Neuronal stem cell (in vitro differentiated cells): Measurements from ENCODE around the gene UNC13C.

Experiments
- DNase-seq: peaks from one replicate; pipeline ENCODE4 v3.0.0-alpha.2; 2013; ENCODE audit warnings: low spot score
- H2AFZ ChIP-seq: one replicate; pipeline ENCODE4 v1.6.1; 2013; ENCODE audit warnings: mild to moderate bottlenecking, low read length, inconsistent platforms
- H2AK5ac ChIP-seq: 2 replicates; pipeline ENCODE4 v1.6.1; 2013; ENCODE audit warnings: low read depth, mild to moderate bottlenecking, inconsistent platforms, low read length, moderate library complexity, mixed read lengths
- H2BK120ac ChIP-seq: 2 replicates; pipeline ENCODE4 v1.6.1; 2013; ENCODE audit warnings: low read depth, mild to moderate bottlenecking, inconsistent platforms, low read length, moderate library complexity, mixed read lengths
- H2BK12ac ChIP-seq: one replicate; pipeline ENCODE4 v1.6.1; 2013; ENCODE audit warnings: low read length, inconsistent platforms
- H2BK15ac ChIP-seq: 2 replicates; pipeline ENCODE4 v1.6.1; 2013; ENCODE audit warnings: mild to moderate bottlenecking, low read length, inconsistent platforms, mixed read lengths
- H2BK5ac ChIP-seq: one replicate; pipeline ENCODE4 v1.6.1; 2013; ENCODE audit warnings: inconsistent platforms, mild to moderate bottlenecking, low read length, moderate library complexity
- H3K14ac ChIP-seq: one replicate; pipeline ENCODE4 v1.6.1; 2013; ENCODE audit warnings: low read length, inconsistent platforms
- H3K18ac ChIP-seq: 2 replicates; pipeline ENCODE4 v1.6.1; 2013; ENCODE audit warnings: low read length, inconsistent platforms
- H3K23ac ChIP-seq: 2 replicates; pipeline ENCODE4 v1.6.1; 2013; ENCODE audit warnings: low read depth, mild to moderate bottlenecking, mixed read lengths, low read length, inconsistent platforms; ENCODE audit not compliant: poor library complexity
- H3K27ac ChIP-seq: replicated peaks from 3 replicates; pipeline ENCODE4 v1.5.1; 2013; ENCODE audit warnings: low read length, inconsistent platforms
- H3K27me3 ChIP-seq, 3 experiments: 2 replicates each; pipeline ENCODE4 v1.6.1; 2013; ENCODE audit warnings: low read length in 3 of 3, mild to moderate bottlenecking in 2 of 3, inconsistent platforms in 1 of 3, low read depth in 1 of 3, mixed read lengths in 1 of 3, moderate library complexity in 1 of 3; ENCODE audit not compliant: control insufficient read depth in 3 of 3, insufficient read depth in 3 of 3
- H3K36me3 ChIP-seq, 2 donors: replicated peaks in 1 of 2; 2 replicates each; pipeline ENCODE4 v1.6.1; 2013; ENCODE audit warnings: low read length in 2 of 2; ENCODE audit not compliant: control insufficient read depth in 2 of 2, insufficient read depth in 2 of 2
- H3K4ac ChIP-seq: 2 replicates; pipeline ENCODE4 v1.6.1; 2013; ENCODE audit warnings: inconsistent platforms, mild to moderate bottlenecking, low read length, moderate library complexity
- H3K4me1 ChIP-seq, 2 donors: 1 replicate in 1 of 2; 2 replicates in 1 of 2; pipeline ENCODE4 v1.6.1; 2013; ENCODE audit warnings: low read length in 2 of 2, low read depth in 1 of 2; ENCODE audit not compliant: control insufficient read depth in 2 of 2, insufficient read depth in 1 of 2
- H3K4me2 ChIP-seq: one replicate; pipeline ENCODE4 v1.6.1; 2013; ENCODE audit warnings: mild to moderate bottlenecking, low read length, inconsistent platforms; ENCODE audit not compliant: insufficient read depth, poor library complexity, severe bottlenecking
- H3K4me3 ChIP-seq, 2 donors: 2 replicates each; pipeline ENCODE4 v1.5.1; 2013; ENCODE audit warnings: low read length in 2 of 2, mild to moderate bottlenecking in 2 of 2, inconsistent platforms in 1 of 2, moderate library complexity in 1 of 2
- H3K79me1 ChIP-seq: one replicate; pipeline ENCODE4 v1.6.1; 2013; ENCODE audit warnings: low read depth, mild to moderate bottlenecking, inconsistent platforms, low read length, moderate library complexity
- H3K9ac ChIP-seq: one replicate; pipeline ENCODE4 v1.6.1; 2013; ENCODE audit warnings: mild to moderate bottlenecking, low read depth, low read length, inconsistent platforms; ENCODE audit not compliant: poor library complexity
- H3K9me3 ChIP-seq, 2 donors: replicated peaks in 1 of 2; 2 replicates each; pipeline versions ENCODE3 to v1.6.1; 2013; ENCODE audit warnings: low read length in 2 of 2, mild to moderate bottlenecking in 2 of 2, inconsistent platforms in 1 of 2, low read depth in 1 of 2, mixed read lengths in 1 of 2, moderate library complexity in 1 of 2; ENCODE audit not compliant: control insufficient read depth in 2 of 2, insufficient read depth in 1 of 2
- H4K8ac ChIP-seq: one replicate; pipeline ENCODE4 v1.6.1; 2013; ENCODE audit warnings: low read depth, mild to moderate bottlenecking, inconsistent platforms, low read length, moderate library complexity
- H4K91ac ChIP-seq: one replicate; pipeline ENCODE4 v1.6.1; 2013; ENCODE audit warnings: low read length, low read depth, mild to moderate bottlenecking, inconsistent platforms; ENCODE audit not compliant: poor library complexity
- WGBS, 2 donors: extraction: QIAGEN DNeasy Blood & Tissue Kit; methylation state at CpG; one replicate each; pipeline ENCODE4 v1.1.7; 2013; ENCODE audit warnings: missing lambda C conversion rate in 2 of 2, mixed read lengths in 1 of 2; ENCODE audit not compliant: insufficient read length in 2 of 2, insufficient replicate concordance in 1 of 2; ENCODE audit errors: extremely low coverage in 2 of 2; 5-methylcytosine and 5-hydroxymethylcytosine counted together

Gene UNC13C

DNA sequence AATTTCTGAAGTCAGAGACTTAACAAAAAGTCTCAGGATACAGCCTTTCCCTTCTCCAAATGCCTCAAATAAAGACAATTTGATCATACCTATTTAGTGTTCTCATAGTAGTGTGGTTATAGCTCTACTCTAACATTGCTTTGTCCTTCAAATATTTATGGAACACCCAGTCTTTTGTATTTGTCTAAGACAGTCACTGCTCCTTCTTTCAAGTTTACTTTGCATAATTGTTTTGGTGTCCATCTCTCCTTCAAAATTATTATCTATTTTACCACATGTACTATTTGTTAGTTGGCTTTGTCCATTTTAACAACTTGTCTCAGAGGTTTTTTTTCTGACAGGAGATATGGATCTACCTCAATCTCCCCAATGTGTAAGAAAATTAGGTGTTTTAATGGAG, 118.8 kb downstream of the UNC13C start:
- Histone ChIP-seq H2BK12ac (no peak overlapping the region), H3K79me1 (no peaks in the 10 kb centered on the region), H3K36me3 (no peaks in the 10 kb centered on the region), H4K8ac (no peak overlapping the region), H2AFZ (no peak overlapping the region), H3K4me2 (no peak overlapping the region), H3K23ac (no peak overlapping the region), H4K91ac (no peak overlapping the region), H3K27ac (no peak overlapping the region), H2BK15ac (no peak overlapping the region), H2BK5ac (no peak overlapping the region), H2BK120ac (no peak overlapping the region), H3K14ac (no peak overlapping the region), H3K9me3 (no peaks in the 10 kb centered on the region), H3K4me3 (no peak overlapping the region), H3K4ac (no peak overlapping the region), H2AK5ac (no peak overlapping the region), H3K27me3 (no peaks in the 10 kb centered on the region), H3K18ac (no peak overlapping the region), H3K9ac (no peak overlapping the region), H3K4me1 (no peaks in the 10 kb centered on the region)
- DNase-seq, result no peak

DNA sequence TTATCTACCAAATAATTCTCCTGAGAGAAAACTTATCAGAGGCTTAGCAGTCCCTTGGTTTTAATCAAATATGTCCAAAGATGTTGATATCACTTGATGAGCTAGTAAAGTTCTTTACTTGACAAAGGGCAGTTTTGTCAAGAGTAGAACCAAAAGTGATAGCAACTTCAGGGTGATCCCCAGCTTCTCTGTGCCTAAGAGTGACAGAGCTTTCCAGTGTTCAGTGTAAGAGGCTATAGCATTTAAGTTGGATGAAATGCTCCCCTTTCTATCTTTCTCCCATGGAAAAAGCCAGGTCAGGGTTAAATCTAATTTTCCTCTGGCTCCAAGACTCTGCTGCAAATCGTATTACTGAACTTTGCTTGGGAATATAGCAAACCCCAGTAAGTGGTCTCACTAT, 120.8 kb downstream of the UNC13C start:
- no CpG with 5 or more reads among the region's 1 CpG for WGBS, 2 donors
- no peak overlapping the region for H3K4me2 ChIP-seq
- H3K4me3 ChIP-seq, result no peak overlapping the region
- no peak overlapping the region for H3K23ac ChIP-seq
- no peaks in the 10 kb centered on the region for H3K36me3 ChIP-seq
- no peaks in the 10 kb centered on the region for H3K79me1 ChIP-seq
- H2BK15ac ChIP-seq, result no peak overlapping the region
- no peak overlapping the region for H2BK12ac ChIP-seq
- no peak overlapping the region for H3K27ac ChIP-seq
- no peak for DNase-seq
- H3K9me3 ChIP-seq, result no peaks in the 10 kb centered on the region
- no peak overlapping the region for H2AK5ac ChIP-seq
- no peak overlapping the region for H2AFZ ChIP-seq
- no peak overlapping the region for H3K18ac ChIP-seq
- H3K27me3 ChIP-seq, result no peaks in the 10 kb centered on the region
- H3K14ac ChIP-seq, result no peak overlapping the region
- H3K4me1 ChIP-seq, result no peaks in the 10 kb centered on the region
- H3K9ac ChIP-seq, result no peak overlapping the region
- H4K8ac ChIP-seq, result no peak overlapping the region
- H4K91ac ChIP-seq, result no peak overlapping the region
- H3K4ac ChIP-seq, result no peak overlapping the region
- H2BK120ac ChIP-seq, result no peak overlapping the region
- no peak overlapping the region for H2BK5ac ChIP-seq

GRCh38 chr15:54101664-54102270, 123.5 kb downstream of the UNC13C start:
- Histone ChIP-seq H2BK120ac (no peak overlapping the region), H3K4me2 (no peak overlapping the region), H2BK12ac (no peak overlapping the region), H3K9me3 (no peaks in the 10 kb centered on the region), H2BK5ac (no peak overlapping the region), H3K14ac (no peak overlapping the region), H3K4ac (no peak overlapping the region), H3K9ac (no peak overlapping the region), H3K36me3 (no peaks in the 10 kb centered on the region), H2AK5ac (no peak overlapping the region), H2BK15ac (no peak overlapping the region), H2AFZ (no peak overlapping the region), H3K4me1 (no peaks in the 10 kb centered on the region), H3K27ac (no peak overlapping the region), H3K18ac (no peak overlapping the region), H4K8ac (no peak overlapping the region), H4K91ac (no peak overlapping the region), H3K27me3 (no peaks in the 10 kb centered on the region), H3K4me3 (no peak overlapping the region), H3K79me1 (no peaks in the 10 kb centered on the region), H3K23ac (no peak overlapping the region)
- no CpG with 5 or more reads among the region's 10 CpGs for WGBS, 2 donors
- no peak for DNase-seq

DNA sequence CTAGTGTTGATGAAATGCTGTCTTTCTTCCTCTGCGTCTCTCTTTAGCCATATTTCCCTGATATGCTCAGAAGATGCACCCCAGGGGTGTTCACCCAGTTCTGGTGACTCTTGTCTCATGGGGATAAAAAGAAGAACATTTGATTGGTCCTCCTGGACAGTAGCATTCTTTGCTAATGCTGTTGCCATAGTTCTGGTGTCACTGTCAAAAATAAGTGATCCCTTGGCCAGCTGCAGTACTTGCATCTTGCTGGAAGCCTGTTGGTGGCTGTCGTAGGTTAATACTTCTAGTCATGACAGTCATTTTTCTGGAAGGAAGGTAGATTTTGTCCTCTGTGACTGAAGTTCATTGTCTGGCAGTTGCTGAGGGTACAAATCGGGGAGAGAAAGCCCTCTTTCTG, 124.5 kb downstream of the UNC13C start:
- no peak overlapping the region for H3K4ac ChIP-seq
- H3K14ac ChIP-seq, result no peak overlapping the region
- H2BK120ac ChIP-seq, result no peak overlapping the region
- no peak overlapping the region for H3K27ac ChIP-seq
- WGBS, 2 donors, result no CpG with 5 or more reads among the region's 3 CpGs
- H2AK5ac ChIP-seq, result no peak overlapping the region
- H3K9me3 ChIP-seq, result no peaks in the 10 kb centered on the region
- no peaks in the 10 kb centered on the region for H3K4me1 ChIP-seq
- H3K23ac ChIP-seq, result no peak overlapping the region
- H2AFZ ChIP-seq, result no peak overlapping the region
- H3K4me3 ChIP-seq, result no peak overlapping the region
- no peak overlapping the region for H2BK5ac ChIP-seq
- H3K18ac ChIP-seq, result no peak overlapping the region
- H2BK12ac ChIP-seq, result no peak overlapping the region
- H2BK15ac ChIP-seq, result no peak overlapping the region
- H3K36me3 ChIP-seq, result no peaks in the 10 kb centered on the region
- no peak overlapping the region for H4K91ac ChIP-seq
- no peak overlapping the region for H4K8ac ChIP-seq
- no peak overlapping the region for H3K9ac ChIP-seq
- no peaks in the 10 kb centered on the region for H3K27me3 ChIP-seq
- no peaks in the 10 kb centered on the region for H3K79me1 ChIP-seq
- no peak overlapping the region for H3K4me2 ChIP-seq
- DNase-seq, result no peak
